ENCODE measurements around the gene HINT3. TPM values are rescaled to one million over a fixed set of nuclear protein-coding genes. Genes with fewer than 3 reads are reported as not detected.

Gene HINT3
- total RNA-seq, 3 donors from 2014 or later = 19.0 to 37.3 (median 26.2) TPM

DNA sequence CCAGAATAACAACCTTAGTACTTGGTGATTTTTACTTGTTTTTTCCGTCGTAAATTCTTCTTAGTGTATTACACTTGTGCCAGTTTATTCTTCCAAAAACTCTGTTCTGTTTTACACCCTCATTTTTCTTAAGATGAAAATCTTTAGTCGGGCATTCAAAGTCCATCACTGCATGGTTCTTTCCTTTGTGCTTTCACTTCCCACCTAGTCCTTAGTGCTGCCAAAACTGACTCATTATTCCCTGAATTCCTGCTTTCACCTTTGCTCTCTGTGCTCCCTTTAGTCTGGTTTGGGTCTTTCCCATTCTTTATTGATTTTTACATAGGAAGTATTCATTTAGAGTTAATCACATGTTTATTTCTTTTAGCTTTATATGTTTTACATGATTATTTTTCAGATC, 33.1 kb downstream of the HINT3 start:
- TF ChIP-seq POLR2A (IDR thresholded peaks at IDR 0.05) (no peak), POLR2AphosphoS5 (IDR thresholded peaks at IDR 0.05) (no peak)
- TF ChIP-seq, protein P1, sequence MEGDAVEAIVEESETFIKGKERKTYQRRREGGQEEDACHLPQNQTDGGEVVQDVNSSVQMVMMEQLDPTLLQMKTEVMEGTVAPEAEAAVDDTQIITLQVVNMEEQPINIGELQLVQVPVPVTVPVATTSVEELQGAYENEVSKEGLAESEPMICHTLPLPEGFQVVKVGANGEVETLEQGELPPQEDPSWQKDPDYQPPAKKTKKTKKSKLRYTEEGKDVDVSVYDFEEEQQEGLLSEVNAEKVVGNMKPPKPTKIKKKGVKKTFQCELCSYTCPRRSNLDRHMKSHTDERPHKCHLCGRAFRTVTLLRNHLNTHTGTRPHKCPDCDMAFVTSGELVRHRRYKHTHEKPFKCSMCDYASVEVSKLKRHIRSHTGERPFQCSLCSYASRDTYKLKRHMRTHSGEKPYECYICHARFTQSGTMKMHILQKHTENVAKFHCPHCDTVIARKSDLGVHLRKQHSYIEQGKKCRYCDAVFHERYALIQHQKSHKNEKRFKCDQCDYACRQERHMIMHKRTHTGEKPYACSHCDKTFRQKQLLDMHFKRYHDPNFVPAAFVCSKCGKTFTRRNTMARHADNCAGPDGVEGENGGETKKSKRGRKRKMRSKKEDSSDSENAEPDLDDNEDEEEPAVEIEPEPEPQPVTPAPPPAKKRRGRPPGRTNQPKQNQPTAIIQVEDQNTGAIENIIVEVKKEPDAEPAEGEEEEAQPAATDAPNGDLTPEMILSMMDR (IDR thresholded peaks at IDR 0.05) = no peak
- Histone ChIP-seq H3K27ac (peak overlapping the region; percentile 44 to 62), H3K4me1 (peaks cover 0 to 7% of the 10 kb centered on the region in 2 donors), H3K27me3 (no peaks in the 10 kb centered on the region), H3K36me3 (no peaks in the 10 kb centered on the region), H3K4me3 (no peak overlapping the region), H3K9me3 (no peaks in the 10 kb centered on the region)
- DNase-seq (ENCODE audit: low spot score in 2 of 2) = no peak
- intact Hi-C loops (cut with DNase I; ENCODE audit: low total_unique reads) = no loop called here

DNA sequence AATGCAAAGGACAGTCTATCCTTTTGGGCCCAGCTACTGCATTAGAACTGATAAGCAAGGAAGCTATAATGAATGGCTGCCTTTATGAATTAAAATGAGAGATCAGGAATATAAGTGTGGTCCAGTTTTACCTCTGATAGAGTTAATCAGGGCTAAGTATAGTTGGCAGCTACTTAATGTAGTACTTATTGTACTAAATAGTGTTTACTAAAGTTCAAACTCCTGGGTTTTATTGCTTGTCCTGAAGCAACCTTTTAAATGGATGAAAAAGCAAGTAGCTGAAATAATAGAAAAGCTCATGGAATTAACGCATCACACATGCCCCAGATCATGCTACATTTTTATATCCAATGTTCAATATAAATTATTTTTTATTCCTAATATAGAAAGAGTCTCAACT, 35.1 kb downstream of the HINT3 start:
- intact Hi-C loops (cut with DNase I; ENCODE audit: low total_unique reads) = no loop called here
- H3K27me3 ChIP-seq = no peaks in the 10 kb centered on the region
- no peaks in the 10 kb centered on the region for H3K36me3 ChIP-seq
- H3K4me1 ChIP-seq = no peaks in the 10 kb centered on the region
- no peak for DNase-seq (ENCODE audit: low spot score in 2 of 2)
- no peaks in the 10 kb centered on the region for H3K9me3 ChIP-seq
- H3K27ac ChIP-seq = no peak overlapping the region
- TF ChIP-seq POLR2A (IDR thresholded peaks at IDR 0.05) (no peak), POLR2AphosphoS5 (IDR thresholded peaks at IDR 0.05) (no peak)
- TF ChIP-seq, protein P1 (IDR thresholded peaks at IDR 0.05) = no peak
- no peak overlapping the region for H3K4me3 ChIP-seq

DNA sequence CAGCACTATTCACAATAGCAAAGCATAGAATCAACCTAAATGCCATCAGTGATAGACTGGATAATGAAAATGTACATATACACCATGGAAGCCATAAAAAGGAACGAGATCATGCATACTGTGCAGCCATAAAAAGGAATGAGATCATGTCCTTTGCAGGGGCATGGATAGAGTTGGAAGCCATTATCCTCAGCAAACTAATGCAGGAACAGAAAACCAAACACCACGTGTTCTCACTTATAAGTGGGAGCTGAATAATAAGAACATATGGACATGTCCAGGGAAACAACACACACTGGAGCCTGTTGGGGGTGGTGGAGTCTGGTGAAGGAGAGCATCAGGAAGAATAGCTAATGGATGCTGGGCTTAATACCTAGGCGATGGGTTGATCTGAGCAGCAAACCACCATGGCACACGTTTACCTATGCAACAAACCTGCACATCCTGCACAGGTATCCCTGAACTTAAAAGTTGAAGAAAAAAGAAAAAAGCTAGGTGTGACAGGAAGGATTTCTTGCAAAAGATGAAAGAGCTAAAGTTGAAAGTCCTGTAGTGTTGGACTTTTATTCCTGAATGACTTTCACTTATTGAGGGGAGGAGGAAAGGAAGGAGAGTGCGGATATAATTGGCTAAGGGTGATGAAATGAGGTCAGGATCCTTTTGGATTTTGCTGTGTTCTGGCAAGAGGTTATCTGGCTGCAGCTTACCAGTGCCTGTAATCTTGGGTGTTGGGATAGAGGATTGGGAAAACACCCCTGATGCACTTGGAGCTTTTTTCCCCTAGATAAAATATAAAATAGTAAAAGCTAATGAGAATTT, 38.3 kb downstream of the HINT3 start:
- Histone ChIP-seq H3K36me3 (no peaks in the 10 kb centered on the region), H3K27me3 (no peaks in the 10 kb centered on the region), H3K4me1 (no peaks in the 10 kb centered on the region), H3K4me3 (no peak overlapping the region), H3K9me3 (no peaks in the 10 kb centered on the region), H3K27ac (no peak overlapping the region)
- no peak for TF ChIP-seq POLR2AphosphoS5 (IDR thresholded peaks at IDR 0.05)
- TF ChIP-seq POLR2A (IDR thresholded peaks at IDR 0.05) = no peak
- TF ChIP-seq, protein P1 (IDR thresholded peaks at IDR 0.05) = no peak
- DNase-seq (ENCODE audit: low spot score in 2 of 2) = no peak
- intact Hi-C loops (cut with DNase I; ENCODE audit: low total_unique reads) = no loop called here

DNA sequence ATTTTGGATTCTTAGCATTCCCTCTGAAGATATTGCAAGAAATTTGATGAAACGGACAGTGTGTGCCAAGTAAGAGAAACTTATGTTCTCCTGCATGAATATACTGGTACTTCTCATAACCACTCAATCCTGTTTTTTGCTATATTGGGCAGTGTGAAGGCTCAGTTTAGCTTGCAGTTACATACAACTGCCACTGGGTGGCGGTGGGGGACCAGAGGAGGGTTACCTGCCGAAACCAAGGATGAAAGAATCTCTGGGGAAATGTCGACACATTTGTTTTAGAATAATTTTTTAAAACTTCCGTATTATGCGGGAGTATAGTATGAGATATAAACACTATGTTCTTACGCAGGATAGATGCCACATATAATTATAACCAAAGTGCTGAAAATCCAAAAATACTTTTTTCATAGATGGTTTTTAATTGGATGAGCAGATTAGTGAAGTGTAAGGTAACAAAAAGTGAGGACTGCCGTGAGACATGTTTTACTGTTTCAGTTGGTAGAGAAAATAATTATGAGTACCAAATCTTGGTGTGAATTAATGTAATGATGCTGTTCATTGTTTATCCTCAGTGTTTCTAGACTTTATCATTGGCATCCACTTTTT, 39.5 kb downstream of the HINT3 start:
- no peak overlapping the region for H3K27ac ChIP-seq
- H3K9me3 ChIP-seq = no peaks in the 10 kb centered on the region
- no peak for TF ChIP-seq POLR2AphosphoS5 (IDR thresholded peaks at IDR 0.05)
- TF ChIP-seq, protein P1 (IDR thresholded peaks at IDR 0.05) = peak; percentile 81 to 90 (median 86)
- TF ChIP-seq POLR2A (IDR thresholded peaks at IDR 0.05) = no peak
- no peaks in the 10 kb centered on the region for H3K4me1 ChIP-seq
- DNase-seq (ENCODE audit: low spot score in 2 of 2) = peak in 1 of 2 donors; percentile 61
- H3K4me3 ChIP-seq = peak overlapping the region in 2 of 3 donors; percentile 15 to 17
- no peaks in the 10 kb centered on the region for H3K27me3 ChIP-seq
- H3K36me3 ChIP-seq = no peaks in the 10 kb centered on the region
- intact Hi-C loops (cut with DNase I; ENCODE audit: low total_unique reads) = no loop called here
